HEK293 (cell line): ENCODE measurements around the gene KBTBD13.

Source experiments
- CTCF ChIA-PET: fragments of 350-600 bp; formaldehyde crosslinking; extraction: SDS; loops from one replicate; lab custom pipeline; 2021; ENCODE audit warnings: antibody characterized with exemption; lab: Yijun Ruan, JAX
- POLR2A ChIA-PET: fragments of 300-600 bp; formaldehyde crosslinking; extraction: SDS; loops from one replicate; lab custom pipeline; 2020; ENCODE audit warnings: antibody characterized with exemption, inconsistent platforms; lab: Yijun Ruan, JAX
- H3K27ac ChIP-seq: fragments of 200-500 bp; sonication (Bioruptor generic); 2 replicates; pipeline ENCODE4 v1.5.1; 2014; ENCODE audit warnings: low read depth, low read length, control low read depth, inconsistent platforms; ENCODE audit errors: extremely low read depth
- H3K36me3 ChIP-seq, 2 experiments: fragments of 200-500 bp in 1 of 2; sonication (Bioruptor generic) in 1 of 2; 1 replicate in 1 of 2; 2 replicates in 1 of 2; pipeline ENCODE4 v1.5.1; 2014 to 2017; ENCODE audit warnings: inconsistent platforms in 2 of 2, low read length in 2 of 2; ENCODE audit not compliant: control insufficient read depth in 2 of 2, insufficient read depth in 1 of 2
- H3K4me1 ChIP-seq: fragments of 200-500 bp; sonication (Bioruptor generic); 2 replicates; pipeline ENCODE4 v1.5.1; 2014; ENCODE audit warnings: mild to moderate bottlenecking, low read length, inconsistent platforms; ENCODE audit not compliant: control insufficient read depth, insufficient read depth
- H3K4me3 ChIP-seq: 2 replicates; pipeline ENCODE4 v1.5.1; 2011; ENCODE audit warnings: low read depth, mild to moderate bottlenecking, control low read depth, low read length, moderate library complexity
- H3K9me3 ChIP-seq: fragments of 200-500 bp; sonication (Bioruptor generic); 2 replicates; pipeline ENCODE4 v1.5.1; 2014; ENCODE audit warnings: low read depth, low read length, inconsistent platforms; ENCODE audit not compliant: control insufficient read depth, insufficient read depth
- HOXD13 ChIP-seq: sonication (generic); formaldehyde crosslinking; IDR thresholded peaks from 2 replicates; pipeline ENCODE4 v1.8.0; 2022; ENCODE audit warnings: missing genetic modification reagents, borderline replicate concordance
- KLF1 ChIP-seq: fragments of 450-650 bp; formaldehyde crosslinking; IDR thresholded peaks from 2 replicates; pipeline ENCODE4 v1.5.1; 2016; ENCODE audit warnings: missing biosample characterization, missing genetic modification characterization
- RBAK ChIP-seq: fragments of 450-650 bp; formaldehyde crosslinking; IDR thresholded peaks from 2 replicates; pipeline ENCODE4 v1.5.1; 2016; ENCODE audit warnings: missing biosample characterization, missing genetic modification characterization
- SP3 ChIP-seq: fragments of 450-650 bp; formaldehyde crosslinking; IDR thresholded peaks from 2 replicates; pipeline ENCODE4 v1.5.1; 2016; ENCODE audit warnings: missing biosample characterization, missing genetic modification characterization
- TCF7L2 ChIP-seq: IDR thresholded peaks from 2 replicates; pipeline ENCODE4 v1.6.1; 2011; ENCODE audit warnings: low read depth, mild to moderate bottlenecking, inconsistent platforms, low read length, moderate library complexity, borderline replicate concordance
- ZBTB21 ChIP-seq: fragments of 450-650 bp; formaldehyde crosslinking; IDR thresholded peaks from 2 replicates; pipeline ENCODE4 v1.5.1; 2017; ENCODE audit warnings: missing biosample characterization, missing genetic modification characterization
- ZNF175 ChIP-seq: fragments of 450-650 bp; formaldehyde crosslinking; IDR thresholded peaks from 2 replicates; pipeline ENCODE4 v1.5.1; 2016; ENCODE audit warnings: missing biosample characterization, missing genetic modification characterization
- ZNF202 ChIP-seq: fragments of 450-650 bp; formaldehyde crosslinking; IDR thresholded peaks from 2 replicates; pipeline ENCODE4 v1.5.1; 2016; ENCODE audit warnings: missing biosample characterization, missing genetic modification characterization, borderline replicate concordance
- ZNF311 ChIP-seq: fragments of 450-650 bp; formaldehyde crosslinking; IDR thresholded peaks from 2 replicates; pipeline ENCODE4 v1.5.1; 2017; ENCODE audit warnings: missing biosample characterization, missing genetic modification characterization, borderline replicate concordance
- ZNF335 ChIP-seq: fragments of 450-650 bp; formaldehyde crosslinking; conservative IDR thresholded peaks from 2 replicates; pipeline ENCODE4 v1.5.1; 2016; ENCODE audit warnings: missing biosample characterization, missing genetic modification characterization
- ZNF341 ChIP-seq: fragments of 450-650 bp; formaldehyde crosslinking; IDR thresholded peaks from 2 replicates; pipeline ENCODE4; 2016; ENCODE audit warnings: low read depth, missing biosample characterization, missing genetic modification characterization
- ZNF423 ChIP-seq: fragments of 450-650 bp; formaldehyde crosslinking; IDR thresholded peaks from 2 replicates; pipeline ENCODE4 v1.5.1; 2016; ENCODE audit warnings: missing biosample characterization, missing genetic modification characterization
- ZNF558 ChIP-seq: fragments of 450-650 bp; formaldehyde crosslinking; IDR thresholded peaks from 2 replicates; pipeline ENCODE4 v1.5.1; 2016; ENCODE audit warnings: missing biosample characterization, missing genetic modification characterization
- ZNF654 ChIP-seq: fragments of 450-650 bp; formaldehyde crosslinking; IDR thresholded peaks from 2 replicates; pipeline ENCODE4 v1.5.1; 2016; ENCODE audit warnings: low read depth, missing biosample characterization, missing genetic modification characterization
- ZNF677 ChIP-seq: fragments of 450-650 bp; IDR thresholded peaks from 2 replicates; pipeline ENCODE4 v1.5.0; 2018; ENCODE audit warnings: missing biosample characterization, mild to moderate bottlenecking, missing genetic modification characterization, moderate library complexity
- ZSCAN30 ChIP-seq: fragments of 450-650 bp; IDR thresholded peaks from 2 replicates; pipeline ENCODE4 v1.5.1; 2018; ENCODE audit warnings: missing biosample characterization, mild to moderate bottlenecking, missing genetic modification characterization, moderate library complexity
- TF ChIP-seq, protein P1 (sequence below): fragments of 450-650 bp; formaldehyde crosslinking; IDR thresholded peaks from 2 replicates; pipeline ENCODE4 v1.5.1; 2016; ENCODE audit warnings: missing biosample characterization, missing genetic modification characterization

Gene KBTBD13

DNA sequence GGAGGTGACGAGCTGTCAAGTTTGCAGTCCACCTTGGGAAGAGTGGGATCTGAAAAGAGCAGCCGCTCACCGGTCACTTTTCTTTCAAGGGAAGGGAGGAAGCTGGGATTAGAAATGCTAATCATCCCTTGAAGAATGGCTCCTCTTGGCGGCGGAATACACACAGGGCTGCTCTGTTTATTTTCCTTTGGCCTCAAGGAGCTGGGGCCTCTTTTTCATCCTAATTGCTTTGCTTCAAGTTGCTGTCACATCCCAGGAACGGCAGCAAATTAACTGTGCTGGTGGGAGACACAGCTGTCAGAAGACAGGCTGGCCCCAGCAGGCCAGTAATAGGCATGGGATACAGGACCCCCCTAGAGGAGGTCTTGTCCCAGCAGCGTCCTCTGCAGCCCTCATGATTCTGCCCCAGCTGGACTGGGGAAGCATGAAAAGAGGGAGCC lies 6.7 kb downstream of the KBTBD13 start (continued):
- TF ChIP-seq ZNF311 (tag by site-specific recombination) (no peak), ZNF654 (tag by site-specific recombination) (peak; percentile 42), ZNF677 (tag by site-specific recombination) (0 out of 2 replicates have a peak, but pooled peaks have one; percentile 14), ZNF202 (tag by site-specific recombination) (no peak), TCF7L2 (peak; percentile 66; the same call in 1 of the 2 replicates), ZNF335 (tag by site-specific recombination) (peak; percentile 19; the same call in 1 of the 2 replicates), RBAK (no peak), ZNF341 (tag by site-specific recombination) (peak; percentile 45), ZSCAN30 (tag by site-specific recombination) (peak; percentile 51; the same call in 1 of the 2 replicates)

DNA sequence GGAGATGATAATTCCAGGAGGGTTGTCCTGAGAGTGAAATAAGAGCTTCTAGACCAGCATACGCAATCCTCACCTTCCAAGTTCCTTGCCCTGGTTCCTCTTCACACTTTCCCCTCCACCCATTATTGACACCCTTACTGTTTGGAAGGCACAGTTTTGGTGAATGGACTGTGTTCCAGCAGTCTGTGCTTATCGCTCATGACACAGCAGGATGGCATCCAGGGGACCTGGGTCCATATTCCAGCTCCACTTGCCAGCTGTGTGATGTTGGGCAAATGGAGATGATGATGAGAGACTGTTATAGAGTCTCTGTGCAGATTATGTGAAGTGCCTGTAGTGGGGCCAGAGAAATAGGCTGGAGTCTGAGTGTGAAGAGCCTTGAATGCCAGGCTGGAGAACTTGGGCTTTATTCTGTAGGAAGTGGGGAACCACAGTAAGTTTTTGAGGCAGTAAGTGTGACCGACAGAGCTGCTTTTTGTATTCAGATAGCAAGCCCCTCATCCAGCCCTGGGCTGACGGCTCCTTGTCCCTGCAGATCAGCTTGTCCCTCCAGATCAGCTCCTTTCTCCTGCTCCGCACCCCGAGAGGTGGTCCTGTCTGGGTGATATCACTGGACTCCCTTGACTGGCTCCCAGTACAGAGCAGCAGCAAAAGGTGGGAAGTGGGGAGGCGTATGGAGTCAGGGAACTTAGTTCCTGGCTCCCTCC lies 8.1 kb downstream of the KBTBD13 start:
- no peak for TF ChIP-seq ZNF423 (tag by site-specific recombination)
- no peak for TF ChIP-seq ZSCAN30 (tag by site-specific recombination)
- Histone ChIP-seq H3K9me3 (no peaks in the 10 kb centered on the region), H3K4me1 (peaks cover 9% of the 10 kb centered on the region), H3K27ac (no peak overlapping the region), H3K36me3 (no peaks in the 10 kb centered on the region), H3K4me3 (no peak overlapping the region)
- POLR2A ChIA-PET: interaction anchor here (0.7 kb wide), 1 partner anchor 33 kb away, joined by 3 read pairs; no protein-coding TSS in a partner anchor
- CTCF ChIA-PET: interaction anchor here (0.7 to 8.2 kb wide), 6 partner anchors 8 to 275 kb away, joined by 3 to 94 read pairs (median 5); no protein-coding TSS in a partner anchor

DNA sequence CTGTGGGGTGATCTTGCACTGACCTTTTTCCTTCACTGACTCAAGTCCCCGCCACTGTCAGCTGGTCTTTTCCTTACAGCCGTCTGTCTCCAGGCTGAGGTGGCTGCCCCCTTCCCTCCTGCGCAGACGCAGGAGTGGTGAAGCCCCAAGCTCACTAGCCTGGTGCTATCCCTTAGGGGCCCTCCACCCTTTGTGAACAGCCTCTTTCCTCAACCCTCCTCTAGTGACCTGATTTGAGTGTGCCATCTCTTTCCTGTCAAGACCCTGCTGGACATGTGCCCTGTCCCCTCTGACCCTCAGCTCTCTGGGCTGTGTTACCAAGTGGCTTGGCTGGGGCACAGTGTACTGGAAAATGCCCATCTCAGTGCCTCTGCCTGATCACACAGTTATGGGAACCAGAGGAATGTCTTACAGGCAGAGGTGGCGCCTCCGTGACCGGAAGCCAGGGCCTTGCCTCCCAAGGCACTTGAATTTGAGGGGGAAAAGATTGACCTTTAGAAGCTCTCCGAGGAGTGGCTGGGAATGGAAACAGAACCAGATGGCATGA lies 8.7 kb downstream of the KBTBD13 start:
- TF ChIP-seq HOXD13 (CRISPR knock-in tag): no peak
- TF ChIP-seq ZNF558 (tag by site-specific recombination): no peak
- no peak for TF ChIP-seq SP3
- no peak for TF ChIP-seq ZBTB21
- TF ChIP-seq, protein P1, sequence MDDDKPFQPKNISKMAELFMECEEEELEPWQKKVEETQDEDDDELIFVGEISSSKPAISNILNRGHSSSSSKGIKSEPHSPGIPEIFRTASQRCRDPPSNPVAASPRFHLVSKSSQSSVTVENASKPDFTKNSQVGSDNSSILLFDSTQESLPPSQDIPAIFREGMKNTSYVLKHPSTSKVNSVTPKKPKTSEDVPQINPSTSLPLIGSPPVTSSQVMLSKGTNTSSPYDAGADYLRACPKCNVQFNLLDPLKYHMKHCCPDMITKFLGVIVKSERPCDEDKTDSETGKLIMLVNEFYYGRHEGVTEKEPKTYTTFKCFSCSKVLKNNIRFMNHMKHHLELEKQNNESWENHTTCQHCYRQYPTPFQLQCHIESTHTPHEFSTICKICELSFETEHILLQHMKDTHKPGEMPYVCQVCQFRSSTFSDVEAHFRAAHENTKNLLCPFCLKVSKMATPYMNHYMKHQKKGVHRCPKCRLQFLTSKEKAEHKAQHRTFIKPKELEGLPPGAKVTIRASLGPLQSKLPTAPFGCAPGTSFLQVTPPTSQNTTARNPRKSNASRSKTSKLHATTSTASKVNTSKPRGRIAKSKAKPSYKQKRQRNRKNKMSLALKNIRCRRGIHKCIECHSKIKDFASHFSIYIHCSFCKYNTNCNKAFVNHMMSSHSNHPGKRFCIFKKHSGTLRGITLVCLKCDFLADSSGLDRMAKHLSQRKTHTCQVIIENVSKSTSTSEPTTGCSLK (tag by site-specific recombination): no peak
- no peak for TF ChIP-seq ZNF175 (tag by site-specific recombination)
- TF ChIP-seq KLF1 (tag by site-specific recombination): no peak
- ChIA-PET POLR2A (no interaction called here), CTCF (interaction anchor here (1.6 to 8.2 kb wide), 4 partner anchors 16 to 51 kb away, joined by 3 to 94 read pairs (median 11); no protein-coding TSS in a partner anchor)

More for the DNA sequence above, 8.7 kb downstream of the KBTBD13 start:
- Histone ChIP-seq H3K27ac (no peak overlapping the region), H3K9me3 (no peaks in the 10 kb centered on the region), H3K36me3 (no peaks in the 10 kb centered on the region), H3K4me1 (peaks cover 9% of the 10 kb centered on the region), H3K4me3 (no peak overlapping the region)
